NCI-H345 treated with DMSO at 0.1 percent for 48 hours (cell line): ENCODE data around the gene SLC39A2.
"Not testable (repeated sequence)": the region's sequence is repeated elsewhere in the genome, so short reads cannot be mapped to it uniquely, and the experiment has no call there.

Experiments
- DNase-seq: peaks from one replicate; lab custom pipeline; 2025; ENCODE audit not compliant: unreplicated experiment; lab: John Stamatoyannopoulos, UW

SLC39A2 gene

DNA sequence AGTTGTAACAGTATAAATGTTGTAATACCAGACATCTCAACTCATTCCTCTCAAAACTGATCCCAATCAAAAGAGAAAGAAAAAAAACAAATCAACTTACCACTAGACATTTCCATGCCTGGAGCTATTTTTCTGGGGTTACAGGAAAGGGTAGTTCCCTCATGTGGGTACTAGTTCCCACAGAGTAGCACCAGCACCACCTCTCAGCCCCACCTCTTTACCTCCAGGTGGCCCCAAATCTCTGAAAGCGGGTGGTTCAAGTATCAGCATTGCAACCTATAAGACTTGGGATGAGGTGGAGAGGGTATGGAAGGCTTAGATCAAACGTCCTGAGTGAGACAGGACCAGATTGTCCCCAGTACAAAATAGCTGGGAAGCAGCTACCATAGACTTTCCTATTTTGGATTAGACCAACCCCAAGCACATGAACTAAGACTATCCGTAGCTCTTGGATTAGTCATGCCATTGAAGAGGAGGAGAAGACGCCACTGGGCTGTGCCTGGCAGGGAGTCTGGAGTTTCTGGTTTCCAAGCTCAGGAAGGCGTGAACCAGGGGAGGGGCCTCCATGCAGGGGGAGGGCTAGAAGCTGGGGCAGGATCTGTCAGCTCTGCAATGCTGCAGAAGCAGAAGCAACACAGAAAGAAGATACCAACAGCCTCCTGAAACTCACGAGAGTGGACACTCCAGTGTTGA is at the start of gene SLC39A2:
TSS of gene SLC39A2 (plus strand) at position 620 of the 693 bp plus-strand sequence. CDS start 154 bp downstream, outside the sequence.
- no peak for DNase-seq

DNA sequence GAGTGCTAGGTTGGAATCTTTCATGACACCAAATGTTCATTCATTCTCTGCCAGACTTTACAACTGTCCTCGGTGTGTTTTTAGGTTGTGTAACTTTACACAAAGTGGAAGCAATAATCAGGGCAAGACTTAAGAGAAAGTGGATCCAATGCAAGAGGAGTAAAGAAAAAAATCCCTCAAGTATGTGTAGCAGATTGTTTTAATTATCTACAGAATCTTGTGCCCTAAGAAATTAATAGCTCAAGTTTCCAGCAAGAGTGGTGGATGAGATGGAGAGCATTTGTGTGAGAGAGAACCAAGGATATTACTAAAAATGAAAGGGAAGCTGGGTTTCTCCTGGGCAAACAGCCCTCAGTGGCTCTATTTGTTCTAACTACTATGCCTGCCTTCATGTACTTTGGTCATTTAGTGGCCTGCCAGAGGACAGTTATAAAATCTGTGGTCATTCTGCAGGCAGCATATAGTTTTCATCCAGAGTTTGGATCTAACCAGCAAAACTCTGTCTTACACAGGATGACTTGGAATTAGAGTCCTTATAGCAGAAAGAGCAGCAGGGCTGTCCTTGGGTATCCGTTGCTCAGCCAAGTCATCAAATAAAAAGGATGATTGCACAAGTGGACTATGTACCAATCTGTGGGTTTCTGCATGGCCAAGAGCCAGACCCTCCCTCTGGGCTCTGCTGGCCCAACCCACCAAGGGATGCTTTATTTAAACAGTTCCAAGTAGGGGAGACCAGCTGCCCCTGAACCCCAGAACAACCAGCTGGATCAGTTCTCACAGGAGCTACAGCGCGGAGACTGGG is 44.2 kb upstream of the SLC39A2 start, which contains the start of gene RNASE2:
TSS of gene RNASE2 (plus strand) at position 752 of the 802 bp plus-strand sequence. CDS start 285 bp downstream, outside the sequence.
- DNase-seq, result not testable (repeated sequence)

DNA sequence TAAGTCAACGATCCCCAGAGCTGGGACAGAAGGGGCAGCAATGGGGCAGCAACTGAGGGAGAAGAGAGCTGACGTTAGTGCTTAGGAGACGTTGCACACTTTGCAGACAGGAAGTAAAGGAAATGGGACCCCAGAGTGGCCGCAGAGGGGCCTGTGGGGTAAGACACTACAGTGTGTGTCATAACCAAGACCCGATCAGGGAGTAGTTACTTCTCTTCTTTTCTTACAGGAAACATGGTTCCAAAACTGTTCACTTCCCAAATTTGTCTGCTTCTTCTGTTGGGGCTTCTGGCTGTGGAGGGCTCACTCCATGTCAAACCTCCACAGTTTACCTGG is 43.6 kb upstream of the SLC39A2 start:
- DNase-seq, result not testable (repeated sequence)

DNA sequence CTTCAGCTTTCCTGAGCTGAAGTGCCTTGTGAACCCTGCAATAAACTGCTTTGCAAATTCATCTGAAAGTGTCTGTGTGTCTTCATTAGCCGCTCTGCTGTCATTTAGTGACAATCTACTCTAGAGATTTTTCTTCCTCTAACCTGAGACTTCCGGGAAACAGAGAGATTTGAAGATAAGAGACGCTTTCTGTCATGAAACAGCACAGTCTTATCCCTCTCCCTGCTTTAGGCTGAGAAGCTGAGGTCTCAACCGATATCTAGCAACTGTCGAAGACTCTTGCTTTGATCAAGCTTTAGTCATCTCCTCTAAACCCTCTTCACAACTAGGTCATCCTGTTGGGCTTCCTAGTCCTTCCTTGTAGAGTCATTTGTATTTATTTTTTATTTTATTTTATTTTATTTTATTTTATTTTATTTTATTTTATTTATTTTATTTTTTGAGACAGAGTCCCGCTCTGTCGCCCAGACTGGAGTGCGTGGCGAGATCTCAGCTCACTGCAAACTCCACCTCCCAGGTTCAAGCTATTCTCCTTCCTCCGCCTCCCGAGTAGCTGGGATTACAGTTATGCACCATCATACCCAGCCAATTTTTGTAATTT is 42.6 kb upstream of the SLC39A2 start:
- DNase-seq, result no peak

DNA sequence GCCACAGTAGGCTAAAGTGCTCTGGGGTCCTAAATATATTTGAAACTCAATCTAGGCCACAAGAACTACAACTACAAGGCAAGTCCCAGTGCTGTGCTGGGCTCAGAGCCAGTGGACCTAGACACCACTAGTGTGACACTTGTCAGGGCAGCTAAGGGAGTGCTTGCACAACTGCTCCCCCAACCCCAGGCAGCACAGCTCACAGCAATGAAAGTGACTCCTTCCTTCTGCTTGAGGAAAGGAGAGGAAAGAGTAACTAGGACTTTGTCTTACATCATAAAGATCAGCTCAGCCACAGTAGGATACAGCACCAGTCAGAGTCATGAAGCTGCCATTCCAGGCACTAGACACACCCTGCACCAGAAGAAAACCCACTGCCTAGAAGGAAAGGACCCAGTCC is 40.1 kb upstream of the SLC39A2 start:
- DNase-seq, result not testable (repeated sequence)

GRCh38 chr14:20969336-20969735 is 29.8 kb upstream of the SLC39A2 start:
- DNase-seq, result no peak

- DNase-seq, result no peak
These were observed 28.5 kb upstream of the SLC39A2 start for GRCh38 chr14:20970647-20970982.

DNA sequence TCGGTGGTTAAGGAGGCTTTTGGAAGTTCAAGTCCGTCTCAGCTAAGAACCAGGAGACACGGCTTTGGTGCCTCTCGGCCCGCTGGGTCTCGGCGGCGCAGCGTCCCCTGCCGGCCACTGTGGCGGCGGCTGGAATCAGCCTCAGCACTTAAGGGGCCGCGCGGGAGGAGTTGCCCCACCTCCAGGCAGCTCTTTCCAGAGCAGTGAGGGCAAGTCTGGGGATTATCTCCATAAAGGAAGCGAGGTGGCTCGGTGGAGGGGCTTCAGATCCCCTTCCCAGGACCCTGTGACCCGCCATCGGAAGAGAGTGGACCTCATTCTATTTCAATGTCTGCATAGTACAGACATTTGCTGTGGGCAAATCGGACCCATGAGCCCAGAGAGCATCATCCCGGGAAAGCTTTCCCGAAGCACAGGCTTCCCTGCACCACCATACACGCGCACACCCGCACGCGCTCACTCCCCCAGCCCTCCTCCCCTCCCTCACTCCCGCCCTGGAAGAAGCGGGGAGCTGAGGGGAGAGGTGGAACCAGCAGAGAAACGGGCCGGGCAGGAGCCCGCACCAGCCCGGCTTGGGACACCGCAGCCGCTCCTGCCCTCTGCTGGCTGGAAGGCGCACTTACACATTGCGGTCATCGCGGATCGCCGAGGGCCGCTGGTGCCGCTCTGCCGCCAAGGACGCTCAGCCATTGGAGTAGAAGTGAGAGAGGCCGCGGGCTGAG is 27.9 kb upstream of the SLC39A2 start:
- DNase-seq, result peak; percentile 55

- no peak for DNase-seq
These were observed 27.4 kb upstream of the SLC39A2 start for GRCh38 chr14:20971705-20972021.

GRCh38 chr14:20973501-20973900 is 25.6 kb upstream of the SLC39A2 start:
- DNase-seq, result no peak

- no peak for DNase-seq
These were observed 22.8 kb upstream of the SLC39A2 start for GRCh38 chr14:20976291-20976690.

DNA sequence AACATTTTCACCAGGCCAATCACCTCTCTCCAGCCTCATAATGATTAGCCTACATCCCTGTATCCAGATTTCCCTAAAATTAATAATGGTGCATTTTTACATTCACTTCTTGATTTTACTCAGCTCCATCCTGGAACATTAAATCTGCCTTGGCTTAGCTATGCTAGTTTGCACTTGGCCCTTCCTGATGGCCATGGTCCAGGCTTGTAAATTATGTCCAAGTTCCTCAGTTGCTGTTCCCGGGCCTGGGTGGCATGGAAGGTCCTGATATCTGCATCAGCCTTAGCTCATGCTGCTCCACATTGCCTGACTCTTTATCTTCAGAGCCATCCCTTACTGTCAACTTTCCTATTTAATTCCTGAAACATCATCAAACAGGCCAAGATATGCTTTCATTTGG is 20.4 kb upstream of the SLC39A2 start:
- DNase-seq, result no peak

GRCh38 chr14:20980906-20981305 is 18.2 kb upstream of the SLC39A2 start:
- no peak for DNase-seq

DNA sequence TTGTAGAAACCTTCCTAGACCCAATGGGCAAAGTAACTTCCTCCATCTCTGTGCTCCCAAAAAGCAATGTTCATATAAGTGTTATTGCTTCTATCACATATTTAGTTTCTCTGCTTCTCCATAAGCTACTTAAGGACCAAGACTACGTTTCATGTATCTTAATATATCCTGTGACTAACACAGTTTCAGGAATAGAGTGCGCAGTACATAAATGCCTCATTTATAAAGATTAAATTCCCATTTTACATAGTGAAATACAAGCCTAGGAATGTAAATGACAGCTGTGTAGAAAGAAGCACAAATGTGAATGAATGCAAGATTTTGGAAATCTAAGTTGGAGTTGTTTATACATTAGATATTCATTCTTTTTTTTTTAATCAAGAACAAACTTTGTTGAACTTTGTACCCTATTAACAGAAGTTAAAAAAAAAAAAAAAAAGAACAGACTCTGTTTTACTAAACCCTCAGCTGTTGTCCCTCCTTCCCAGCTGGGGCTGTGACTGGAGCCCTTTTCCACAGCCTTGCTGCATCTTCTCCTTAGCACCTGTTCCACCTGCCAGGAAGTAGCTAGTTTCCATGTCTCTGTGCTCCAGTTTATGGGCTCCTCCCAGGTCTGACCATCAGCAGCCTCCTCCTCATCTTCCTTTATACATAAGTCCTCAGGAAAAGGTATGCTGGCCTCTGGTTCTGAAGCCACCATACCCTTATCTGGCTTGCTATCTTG is 16.3 kb upstream of the SLC39A2 start:
- DNase-seq, result no peak

DNA sequence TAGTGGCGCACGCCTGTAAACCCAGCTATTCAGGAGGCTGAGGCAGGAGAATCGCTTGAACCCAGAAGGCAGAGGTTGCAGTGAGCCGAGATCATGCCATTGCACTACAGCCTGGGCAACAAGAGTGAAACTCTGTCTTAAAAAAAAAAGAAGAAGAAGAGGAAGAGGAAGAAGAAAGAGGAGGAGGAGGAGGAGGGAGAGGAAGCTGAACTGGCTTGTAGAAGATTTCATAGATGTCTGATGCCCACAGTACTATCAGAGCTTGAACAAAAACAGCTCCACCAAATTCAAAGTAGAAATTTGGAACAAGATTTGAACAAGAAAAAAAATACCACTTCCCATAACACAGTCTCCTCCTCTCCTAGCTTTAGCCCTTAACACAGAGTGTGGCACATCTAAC is 13.4 kb upstream of the SLC39A2 start:
- DNase-seq, result not testable (repeated sequence)

DNA sequence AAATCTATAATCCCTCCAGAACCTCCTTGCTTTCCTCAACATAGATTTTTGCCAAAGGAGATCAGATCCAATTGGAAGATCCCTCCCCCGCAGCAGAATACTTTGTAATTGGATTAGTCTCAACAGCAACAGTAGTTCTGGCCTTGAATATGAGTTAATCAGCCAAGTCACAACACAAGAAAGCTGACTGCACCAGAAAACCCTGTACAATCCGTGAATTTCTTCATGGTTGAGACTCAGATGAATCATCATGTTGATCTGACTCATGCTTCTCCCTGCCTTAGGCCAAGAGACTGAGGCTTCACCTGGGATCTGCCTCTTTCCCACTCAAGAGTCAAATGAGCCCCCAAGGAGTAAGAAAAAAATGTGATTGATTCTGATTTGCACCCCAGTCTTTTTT is 12.3 kb upstream of the SLC39A2 start:
- no peak for DNase-seq

DNA sequence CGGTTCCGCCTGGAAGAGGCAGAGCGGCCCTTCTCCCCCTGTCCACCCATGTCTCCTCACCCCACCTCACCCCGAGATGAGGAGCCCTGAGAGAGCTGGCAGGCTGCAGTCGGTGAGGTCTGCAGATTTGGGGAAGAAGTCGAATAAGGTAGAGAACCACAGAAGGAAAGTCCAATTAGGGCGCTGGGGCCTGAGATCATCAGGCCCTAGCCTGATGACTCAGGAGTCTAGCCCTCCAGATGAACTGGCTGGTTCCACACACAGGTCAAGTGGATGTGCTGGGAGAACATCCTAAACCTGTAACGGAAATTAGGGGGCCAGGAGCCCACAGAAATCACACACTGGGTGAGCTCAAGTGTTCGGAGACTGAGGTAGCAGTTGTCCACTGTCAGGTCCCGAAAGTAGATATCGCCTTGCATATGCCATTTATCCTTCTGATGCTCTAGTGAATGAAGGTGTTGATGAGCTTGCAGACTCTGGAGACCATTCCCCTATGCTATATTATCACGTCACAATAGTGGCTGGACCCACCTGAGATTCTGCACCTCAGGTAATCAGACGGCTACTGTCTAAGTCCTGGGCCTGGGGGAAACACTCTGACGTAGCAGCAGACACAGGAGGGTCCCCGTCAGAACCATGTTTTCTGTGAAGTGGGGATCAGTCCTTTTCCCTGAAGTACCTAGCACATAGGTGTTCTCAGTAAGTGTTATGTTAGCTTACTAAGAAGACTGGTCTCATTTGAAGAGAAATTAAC is 10.2 kb upstream of the SLC39A2 start:
- no peak for DNase-seq

- DNase-seq, result no peak
These were observed 9.7 kb upstream of the SLC39A2 start for GRCh38 chr14:20989471-20989786.

DNA sequence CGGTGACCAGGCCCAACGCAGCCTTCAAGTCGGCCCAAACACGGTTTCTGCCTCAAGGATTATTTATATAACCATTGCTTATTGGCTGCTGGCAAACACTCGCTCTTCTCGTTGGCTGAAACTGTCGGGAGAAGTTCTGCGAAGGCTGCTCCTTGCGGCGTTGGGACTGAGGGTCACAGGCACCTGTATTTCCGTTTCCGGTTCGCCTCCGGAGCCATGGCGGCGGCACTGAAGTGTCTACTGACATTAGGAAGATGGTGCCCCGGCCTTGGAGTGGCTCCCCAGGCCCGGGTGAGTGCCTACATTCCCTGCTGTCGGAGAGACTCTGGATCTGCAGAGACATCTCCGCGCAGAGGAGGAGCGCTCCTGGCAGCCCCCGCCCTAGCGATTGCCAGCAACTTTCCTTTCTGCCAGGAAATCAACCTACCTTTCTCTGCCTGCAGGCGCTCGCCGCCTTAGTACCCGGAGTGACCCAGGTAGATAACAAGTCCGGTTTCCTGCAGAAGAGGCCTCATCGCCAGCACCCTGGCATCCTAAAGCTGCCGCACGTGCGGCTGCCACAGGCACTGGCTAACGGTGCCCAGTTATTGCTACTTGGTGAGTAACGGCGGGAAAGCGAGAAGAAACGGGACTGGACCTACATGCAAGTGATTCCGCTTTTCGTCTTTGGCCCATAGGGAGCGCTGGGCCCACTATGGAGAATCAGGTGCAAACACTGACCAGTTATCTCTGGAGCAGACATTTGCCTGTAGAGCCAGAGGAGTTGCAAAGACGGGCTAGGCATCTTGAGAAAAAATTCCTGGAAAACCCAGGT is 9.1 kb upstream of the SLC39A2 start, which contains the start of gene METTL17:
TSS of gene METTL17 (plus strand) at position 194 of the 814 bp plus-strand sequence. CDS start at position 217, 23 bp downstream.
- peak; percentile 52 for DNase-seq
